Right forelimb (tissue), 1 donor: ENCODE data around the gene GRB10.
A peak's percentile ranks its signal among the peaks of the same experiment; 100 is the strongest.

Experiments used
- DNase-seq: peaks from one replicate; pipeline ENCODE4 v3.0.0-alpha.2; 2018

The GRB10 gene

GRCh38 chr7:50782375-50783208, at the start of gene GRB10:
TSS of gene GRB10 (minus strand) at chr7:50782896. CDS start at chr7:50732322, 50,574 bp downstream.
- DNase-seq: no peak

DNA sequence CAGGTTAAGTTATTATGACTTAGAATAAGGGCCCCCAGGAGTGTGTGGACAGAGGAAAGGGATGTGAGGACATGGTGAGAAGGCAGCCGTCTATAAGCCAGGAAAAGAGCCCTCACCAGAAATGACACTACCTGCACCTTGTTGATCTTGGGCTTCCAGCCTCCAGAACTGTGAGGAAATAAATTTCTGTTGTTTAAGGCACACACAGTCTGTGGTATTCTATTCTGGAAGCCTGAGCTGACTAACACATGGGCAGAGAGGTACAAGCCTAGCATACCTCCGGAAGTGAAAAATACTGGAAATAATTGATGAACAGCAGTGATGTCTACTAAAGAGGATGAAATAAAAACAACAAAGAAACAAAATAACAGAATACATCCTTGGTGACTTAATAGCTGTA, 46.1 kb upstream of the GRB10 start:
- DNase-seq: no peak

GRCh38 chr7:50828116-50828515, 45.4 kb upstream of the GRB10 start:
- DNase-seq: no peak

DNA sequence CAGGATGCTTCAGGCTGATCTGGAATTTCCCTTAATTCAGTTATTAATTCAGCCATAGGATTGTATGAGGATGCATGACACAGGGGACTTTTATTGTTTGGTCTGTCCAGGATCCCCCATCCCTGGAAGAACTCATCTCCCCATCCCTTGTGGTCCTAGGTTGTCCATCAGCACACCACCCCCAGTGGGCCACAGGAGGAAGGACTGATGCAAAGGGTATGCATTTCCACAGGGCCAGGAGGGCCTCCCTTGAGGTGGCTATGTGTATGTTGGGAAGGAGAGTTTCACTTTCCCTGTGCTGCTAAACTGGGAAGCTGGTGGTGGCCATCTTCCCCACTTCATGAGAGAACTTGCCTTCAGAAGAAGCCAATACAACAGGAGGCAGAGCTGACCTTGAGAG, 44.6 kb upstream of the GRB10 start:
- no peak for DNase-seq

GRCh38 chr7:50826371-50827172, 43.9 kb upstream of the GRB10 start:
- no peak for DNase-seq

- DNase-seq: no peak
These were observed 42.8 kb upstream of the GRB10 start for GRCh38 chr7:50825465-50825864.

DNA sequence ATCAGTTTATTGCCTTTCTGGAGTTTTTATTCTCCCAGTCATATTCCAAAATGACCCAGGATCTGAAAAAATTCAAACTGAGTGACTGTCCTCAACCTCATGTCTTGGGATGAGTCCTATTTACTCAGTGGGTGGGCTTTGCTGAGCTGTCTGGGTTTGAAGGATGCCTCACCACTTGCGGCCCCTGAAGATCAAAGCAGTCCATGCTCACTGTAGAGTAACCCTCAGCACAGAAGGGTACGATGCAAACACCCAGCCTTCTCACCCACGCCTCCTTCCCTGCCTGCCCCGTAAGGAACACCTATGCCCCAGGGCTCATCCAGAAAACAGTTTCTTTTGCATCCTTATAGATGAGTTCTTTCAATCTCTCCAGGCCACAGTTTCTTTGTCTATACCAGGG, 42.2 kb upstream of the GRB10 start:
- no peak for DNase-seq

- no peak for DNase-seq
These were observed 40.0 kb upstream of the GRB10 start for GRCh38 chr7:50822706-50823105.

DNA sequence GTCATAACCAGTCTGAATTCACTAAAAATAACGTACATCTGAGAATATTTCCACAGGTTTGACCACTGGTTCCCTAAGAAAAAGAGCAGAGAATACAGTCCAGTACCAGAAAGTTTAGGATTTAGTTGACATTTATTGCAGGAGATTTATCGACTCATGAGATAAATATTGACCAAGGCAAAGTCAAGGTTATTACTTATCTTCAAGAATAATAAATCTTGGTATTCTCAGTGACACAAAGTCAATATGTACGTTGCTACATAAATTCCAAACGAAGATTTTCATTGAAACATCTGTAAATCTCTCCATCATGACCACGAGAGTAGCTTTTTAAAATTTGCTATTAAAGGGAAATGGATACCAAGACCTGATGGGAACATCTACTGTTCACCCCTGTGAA, 39.4 kb upstream of the GRB10 start:
- DNase-seq: no peak

DNA sequence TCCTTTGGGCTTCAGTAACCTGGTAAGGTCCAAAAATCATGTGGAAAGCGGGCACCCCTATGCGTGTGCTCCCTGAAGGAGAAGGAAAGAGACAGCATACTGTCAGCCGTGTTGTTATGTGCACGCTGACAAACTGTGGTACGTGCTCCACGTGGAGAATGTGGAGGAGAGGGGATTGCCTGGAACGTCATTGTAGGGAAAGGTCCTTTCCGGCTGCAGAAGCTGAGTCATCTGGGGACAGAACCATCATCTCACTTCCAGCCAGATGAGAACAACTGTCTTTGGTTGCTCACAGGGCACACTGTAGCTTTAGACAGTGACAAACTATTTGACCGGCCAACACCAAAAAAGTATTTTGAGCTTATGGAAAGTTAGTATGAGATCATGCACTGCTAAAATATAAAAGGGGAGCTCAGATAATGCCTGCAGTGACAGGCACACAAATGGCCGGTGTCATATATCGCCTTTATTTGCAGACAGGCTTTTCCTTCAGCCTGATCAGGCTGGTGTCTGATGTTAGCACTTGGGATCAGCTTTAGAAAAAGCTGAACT, 38.8 kb upstream of the GRB10 start:
- no peak for DNase-seq

DNA sequence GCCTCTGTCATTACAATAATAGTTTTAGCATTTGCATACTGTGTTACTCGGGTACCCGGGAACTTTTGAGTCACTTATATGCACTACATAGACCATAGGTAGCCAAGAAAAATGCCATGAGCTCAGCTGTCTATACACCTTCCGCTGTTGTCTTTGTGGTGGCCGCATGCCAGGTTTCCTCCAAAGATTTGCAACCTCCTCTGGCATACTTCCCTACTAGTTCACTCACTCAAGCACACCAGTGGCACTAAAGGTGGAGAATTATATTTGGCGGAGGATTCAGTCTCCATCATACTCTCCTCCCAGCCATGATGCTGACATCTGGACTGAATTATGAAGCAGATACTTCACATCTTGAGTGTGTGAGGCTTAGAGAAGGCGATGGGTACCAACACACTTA, 35.6 kb upstream of the GRB10 start:
- DNase-seq: no peak

DNA sequence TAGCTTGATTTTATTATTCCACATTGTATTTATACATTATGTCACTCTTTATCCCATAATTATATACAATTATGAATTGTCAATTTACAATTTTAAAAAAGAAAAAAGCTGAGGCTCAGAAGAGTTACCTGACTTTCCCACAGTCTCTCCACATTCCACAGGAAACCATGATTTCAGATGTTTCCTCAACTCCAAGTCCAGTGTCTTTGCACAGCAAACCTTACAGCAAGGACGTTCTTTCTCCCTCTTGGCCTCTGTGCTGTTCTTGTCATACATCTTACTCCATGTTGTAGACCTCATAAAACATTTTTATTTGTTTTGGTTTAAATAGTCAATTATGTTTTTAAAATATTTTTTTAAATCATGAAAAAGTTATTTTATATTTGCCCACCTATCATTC, 34.9 kb upstream of the GRB10 start:
- no peak for DNase-seq

DNA sequence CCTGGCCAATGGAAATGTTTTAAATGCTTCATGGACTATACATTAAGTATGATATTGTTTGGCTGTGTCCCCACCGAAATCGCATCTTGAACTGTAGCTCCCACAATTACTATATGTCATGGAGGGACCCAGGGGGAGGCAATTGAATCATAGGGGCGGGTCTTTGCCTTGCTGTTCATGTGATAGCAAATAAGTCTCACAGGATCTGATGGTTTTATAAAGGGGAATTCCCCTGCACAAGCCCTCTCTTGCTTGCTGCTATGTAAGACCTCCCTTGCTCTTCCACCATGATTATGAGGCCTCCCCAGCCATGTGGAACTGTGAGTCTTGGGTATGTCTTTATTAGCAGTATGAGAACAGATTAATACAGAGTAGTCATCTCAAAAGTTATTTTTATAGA, 32.4 kb upstream of the GRB10 start:
- DNase-seq: no peak

DNA sequence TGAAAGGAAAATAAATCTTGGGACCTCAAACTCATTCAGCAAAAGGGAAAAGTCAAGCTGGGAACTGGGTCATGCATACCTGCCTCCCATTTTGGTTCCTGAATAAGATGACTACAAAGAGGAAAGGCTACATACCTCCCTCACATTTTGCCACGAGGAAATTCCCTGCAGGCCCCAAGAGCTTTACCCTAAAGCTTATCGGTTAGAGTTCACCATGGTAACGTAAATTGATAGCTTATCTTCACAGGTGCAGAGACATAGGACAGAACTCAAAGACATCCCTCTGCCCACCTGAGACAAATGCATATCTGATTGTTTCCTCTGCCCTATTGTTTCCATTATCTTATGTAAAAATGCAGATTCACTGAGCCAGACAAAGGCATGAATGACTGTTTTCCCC, 31.5 kb upstream of the GRB10 start:
- DNase-seq: no peak

DNA sequence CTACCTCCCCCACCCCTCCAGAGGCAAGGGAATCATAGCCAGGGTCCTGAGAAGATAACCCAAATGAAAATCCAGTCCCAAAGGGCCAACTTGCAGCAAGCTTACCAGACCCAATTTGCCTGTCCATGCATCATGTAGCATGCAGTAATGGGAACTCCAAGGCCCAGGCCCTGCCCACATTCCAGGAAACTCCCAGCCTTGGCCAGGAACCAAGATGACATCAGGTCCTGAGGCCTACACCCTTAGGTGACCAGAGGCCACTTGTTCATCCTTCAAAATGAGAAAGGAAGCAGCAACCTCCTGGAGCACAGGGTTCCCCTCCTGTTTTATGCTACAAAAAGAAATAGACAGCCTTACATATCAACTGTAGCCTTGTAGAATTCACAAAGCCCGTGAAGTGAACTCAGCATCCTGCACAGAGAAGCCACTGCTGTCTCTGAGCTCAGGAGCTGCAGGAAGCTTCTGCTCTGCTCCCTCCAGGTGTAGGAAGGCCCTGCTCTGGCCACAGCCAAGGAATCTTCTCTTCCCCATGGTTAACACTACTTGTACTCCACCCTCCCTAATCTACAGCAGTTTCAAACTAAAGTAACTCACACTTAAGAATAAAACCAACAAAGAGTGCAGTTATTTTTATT, 30.3 kb upstream of the GRB10 start:
- DNase-seq: peak; percentile 73

DNA sequence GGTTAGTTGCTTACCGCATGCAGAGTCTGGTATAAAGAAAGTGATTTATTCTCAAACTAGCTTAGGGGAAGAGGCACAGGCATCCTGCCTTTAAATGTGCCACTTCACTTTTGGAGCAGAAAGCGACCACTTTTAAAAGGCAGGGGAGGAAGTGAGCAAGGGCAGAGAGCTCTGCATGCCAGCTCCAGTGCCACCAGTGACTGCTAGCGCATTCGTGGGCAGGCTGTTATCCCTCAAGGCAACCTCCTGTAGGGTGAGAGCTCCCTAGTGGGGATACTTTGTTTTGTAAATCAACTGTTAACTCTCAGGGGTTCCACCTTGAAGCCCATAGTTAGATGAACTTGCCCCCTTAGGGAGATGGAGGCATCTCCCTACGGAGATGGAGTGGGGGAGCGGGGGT, 29.4 kb upstream of the GRB10 start:
- DNase-seq: no peak

DNA sequence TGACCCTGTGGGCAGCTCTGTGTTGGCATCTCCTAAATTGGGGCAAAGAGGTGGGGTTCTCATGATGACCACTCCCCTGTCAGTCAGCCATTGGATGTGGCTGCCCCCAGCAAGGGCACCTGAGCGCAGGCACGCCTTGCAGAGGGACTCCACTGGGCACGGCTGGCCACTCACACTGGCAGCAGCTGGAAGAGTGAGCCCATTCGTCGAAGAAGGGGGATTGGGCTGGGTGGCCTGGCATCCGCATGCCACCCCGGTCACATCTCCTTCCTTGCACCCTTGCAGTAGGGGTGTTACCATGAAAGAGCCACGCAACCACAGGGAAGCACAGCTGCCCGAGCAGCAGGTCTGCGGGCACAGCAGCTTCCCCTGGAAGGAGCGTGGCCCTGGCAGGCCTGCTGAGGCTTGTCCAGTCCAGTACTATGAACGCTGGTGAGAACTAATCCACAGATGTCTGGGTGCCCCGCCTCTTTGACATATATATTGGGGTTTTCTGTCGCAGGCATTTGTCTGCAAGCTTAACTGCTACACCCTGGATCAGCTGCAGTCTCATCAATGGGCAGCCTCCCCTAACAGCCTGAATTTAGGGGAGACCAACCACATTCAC, 25.7 kb upstream of the GRB10 start:
- DNase-seq: no peak

- no peak for DNase-seq
These were observed 24.5 kb upstream of the GRB10 start for GRCh38 chr7:50807026-50807730.

DNA sequence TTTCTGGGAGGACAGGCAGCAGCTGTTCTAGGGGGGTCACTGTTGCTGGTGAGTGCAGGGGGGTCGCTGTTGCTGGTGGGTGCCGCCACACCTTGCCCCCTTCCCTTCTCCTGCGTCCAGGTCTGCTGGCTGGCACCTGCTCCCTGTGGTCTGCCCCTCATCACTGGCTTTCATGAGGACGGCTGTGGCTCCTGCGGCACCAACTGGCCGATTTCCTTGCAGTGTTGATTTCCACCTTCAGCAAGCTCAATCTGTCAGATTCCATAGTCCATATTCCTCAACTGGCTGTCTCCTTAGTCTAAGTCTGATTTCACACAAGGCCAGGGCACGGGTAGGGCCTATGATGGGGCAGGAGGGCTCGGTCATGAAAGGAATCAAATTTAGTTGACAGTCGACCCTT, 23.4 kb upstream of the GRB10 start:
- no peak for DNase-seq

- no peak for DNase-seq
These were observed 22.9 kb upstream of the GRB10 start for GRCh38 chr7:50805447-50806125.
